COLO829 (cell line): ENCODE results near the gene MSH5.

Experiments used
- DNase-seq: peaks from one replicate; pipeline ENCODE4 v3.0.0; 2012; ENCODE audit warnings: low spot score

MSH5 gene

DNA sequence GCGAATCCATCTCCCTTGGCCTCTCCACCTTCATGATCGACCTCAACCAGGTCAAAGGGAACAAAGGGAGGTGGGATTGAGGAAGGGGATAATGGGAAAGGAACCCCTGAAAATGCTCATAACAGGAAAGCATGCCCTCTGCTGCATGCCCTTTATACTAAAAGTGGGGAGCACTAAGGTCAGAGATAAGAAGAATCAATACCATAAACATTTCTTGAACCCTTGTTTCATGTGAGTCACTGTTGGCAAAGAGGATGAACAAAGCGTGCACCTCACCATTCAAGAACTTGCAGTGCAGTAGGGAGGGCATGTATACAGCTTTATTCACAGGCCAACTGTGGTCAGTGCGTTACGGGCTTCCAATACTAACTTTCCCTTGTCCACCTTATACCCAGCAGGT lies 21.0 kb downstream of the MSH5 start:
- no peak for DNase-seq

DNA sequence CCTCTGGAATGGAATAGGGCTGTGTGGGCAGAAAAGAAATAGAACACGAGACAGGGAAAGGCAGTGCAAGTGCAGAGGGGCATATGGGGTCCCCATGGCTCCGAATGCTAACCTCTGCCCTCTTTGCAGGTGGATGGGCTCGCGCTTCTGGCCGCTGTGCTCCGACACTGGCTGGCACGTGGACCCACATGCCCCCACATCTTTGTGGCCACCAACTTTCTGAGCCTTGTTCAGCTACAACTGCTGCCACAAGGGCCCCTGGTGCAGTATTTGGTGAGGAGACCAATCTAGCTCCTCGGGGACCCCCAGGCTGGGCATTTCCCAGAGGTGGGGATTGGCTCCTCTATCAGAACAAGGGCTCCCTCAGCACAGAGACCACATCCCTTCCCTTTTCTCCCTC lies 21.5 kb downstream of the MSH5 start:
- DNase-seq: no peak

DNA sequence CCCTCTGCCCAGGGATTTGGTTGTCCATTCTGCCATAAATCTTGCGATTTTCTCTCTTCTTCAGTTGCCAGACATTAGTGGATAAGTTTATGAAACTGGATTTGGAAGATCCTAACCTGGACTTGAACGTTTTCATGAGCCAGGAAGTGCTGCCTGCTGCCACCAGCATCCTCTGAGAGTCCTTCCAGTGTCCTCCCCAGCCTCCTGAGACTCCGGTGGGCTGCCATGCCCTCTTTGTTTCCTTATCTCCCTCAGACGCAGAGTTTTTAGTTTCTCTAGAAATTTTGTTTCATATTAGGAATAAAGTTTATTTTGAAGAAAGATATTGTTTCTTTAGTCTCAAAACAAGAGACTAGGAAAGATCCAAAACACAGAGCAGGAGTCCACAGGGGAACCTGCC lies 22.6 kb downstream of the MSH5 start, which contains the start of gene SAPCD1:
SAPCD1 (plus strand) TSS at position 301 of the 400 bp plus-strand sequence. CDS start 399 bp downstream, outside the sequence.
- DNase-seq: no peak

GRCh38 chr6:31762878-31763618 lies 23.2 kb downstream of the MSH5 start:
- no peak for DNase-seq

- peak; percentile 92 for DNase-seq
Observed at GRCh38 chr6:31763619-31763940, 23.8 kb downstream of the MSH5 start.

GRCh38 chr6:31764198-31764597 lies 24.4 kb downstream of the MSH5 start:
- no peak for DNase-seq

GRCh38 chr6:31765559-31765909 lies 25.7 kb downstream of the MSH5 start:
- DNase-seq: no peak

DNA sequence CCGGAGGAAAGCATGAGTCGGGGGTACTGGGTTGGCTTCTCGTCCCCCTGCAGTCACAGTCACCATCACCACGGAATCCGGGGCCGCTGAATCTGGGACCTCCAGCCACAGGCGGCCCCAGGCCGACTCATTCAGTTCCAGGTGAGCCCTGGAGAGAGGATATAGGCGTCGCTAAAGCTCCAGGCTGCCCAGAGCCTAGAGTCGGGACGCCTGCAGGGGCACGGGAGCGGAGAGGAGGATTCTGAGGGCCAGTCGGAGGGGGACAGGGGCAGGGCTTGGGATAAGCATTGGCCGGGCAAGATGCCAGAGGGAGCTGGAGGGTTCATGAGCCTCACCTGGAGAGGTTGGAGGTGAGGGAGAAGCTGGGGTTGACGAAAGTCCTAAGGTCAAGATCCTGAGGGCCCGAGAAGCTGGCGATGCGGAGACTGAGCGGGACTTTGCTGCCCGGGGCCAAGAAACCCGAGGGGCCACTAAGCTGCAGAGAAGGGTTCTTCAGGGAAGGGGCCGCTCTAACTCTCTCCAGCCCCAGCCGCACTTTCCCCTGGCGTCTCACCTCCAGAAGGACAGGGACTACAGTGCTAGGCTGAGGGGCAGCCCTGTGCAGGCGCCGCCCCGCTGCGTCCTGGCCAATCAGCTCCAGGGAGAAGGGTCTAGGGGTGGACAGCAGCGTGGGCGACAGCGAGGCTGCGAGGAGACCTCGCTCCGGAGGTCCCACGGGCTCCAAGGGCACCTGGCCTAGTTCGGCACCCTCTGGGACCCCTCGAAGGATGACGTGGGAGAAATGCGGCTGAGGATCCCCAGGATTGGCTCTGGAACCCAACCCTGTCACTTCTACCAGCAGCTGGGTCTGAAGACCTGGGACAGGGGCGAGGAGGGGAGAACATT lies 26.3 kb downstream of the MSH5 start:
- no peak for DNase-seq

DNA sequence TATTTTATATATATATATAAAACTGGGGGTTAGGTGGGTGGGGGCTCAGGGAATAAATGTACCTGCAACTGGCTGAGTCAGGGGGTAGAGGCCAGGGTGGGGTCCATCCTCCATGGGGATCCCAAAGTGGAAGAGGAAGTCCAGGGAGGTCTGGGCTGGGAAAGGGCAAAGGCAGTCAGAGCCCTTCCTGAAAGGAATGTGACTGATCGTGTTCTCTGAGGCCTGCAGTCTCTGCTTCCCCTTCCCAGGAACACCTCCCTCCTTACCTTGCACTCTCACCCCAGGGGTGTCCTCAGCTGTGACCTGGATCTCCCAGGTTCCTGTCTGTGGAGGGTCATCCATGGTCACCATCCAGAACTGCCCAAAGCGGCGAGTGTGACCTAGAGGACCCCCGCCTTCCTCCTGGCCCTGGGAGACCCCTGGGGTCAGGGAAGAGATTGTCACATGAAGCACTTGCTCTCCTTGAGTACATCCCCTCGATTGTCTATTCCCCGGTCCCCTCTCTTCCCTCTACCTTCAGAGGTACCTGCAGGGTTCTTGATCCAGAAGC lies 27.4 kb downstream of the MSH5 start:
- no peak for DNase-seq

GRCh38 chr6:31768363-31769257 lies 28.8 kb downstream of the MSH5 start:
- no peak for DNase-seq

- DNase-seq: peak; percentile 95
Observed at GRCh38 chr6:31769684-31770371, 30.0 kb downstream of the MSH5 start.

GRCh38 chr6:31770860-31771259 lies 31.1 kb downstream of the MSH5 start:
- no peak for DNase-seq

- DNase-seq: peak; percentile 74
Observed at GRCh38 chr6:31771992-31772358, 32.2 kb downstream of the MSH5 start.

GRCh38 chr6:31775184-31775583 lies 35.4 kb downstream of the MSH5 start:
- DNase-seq: no peak

DNA sequence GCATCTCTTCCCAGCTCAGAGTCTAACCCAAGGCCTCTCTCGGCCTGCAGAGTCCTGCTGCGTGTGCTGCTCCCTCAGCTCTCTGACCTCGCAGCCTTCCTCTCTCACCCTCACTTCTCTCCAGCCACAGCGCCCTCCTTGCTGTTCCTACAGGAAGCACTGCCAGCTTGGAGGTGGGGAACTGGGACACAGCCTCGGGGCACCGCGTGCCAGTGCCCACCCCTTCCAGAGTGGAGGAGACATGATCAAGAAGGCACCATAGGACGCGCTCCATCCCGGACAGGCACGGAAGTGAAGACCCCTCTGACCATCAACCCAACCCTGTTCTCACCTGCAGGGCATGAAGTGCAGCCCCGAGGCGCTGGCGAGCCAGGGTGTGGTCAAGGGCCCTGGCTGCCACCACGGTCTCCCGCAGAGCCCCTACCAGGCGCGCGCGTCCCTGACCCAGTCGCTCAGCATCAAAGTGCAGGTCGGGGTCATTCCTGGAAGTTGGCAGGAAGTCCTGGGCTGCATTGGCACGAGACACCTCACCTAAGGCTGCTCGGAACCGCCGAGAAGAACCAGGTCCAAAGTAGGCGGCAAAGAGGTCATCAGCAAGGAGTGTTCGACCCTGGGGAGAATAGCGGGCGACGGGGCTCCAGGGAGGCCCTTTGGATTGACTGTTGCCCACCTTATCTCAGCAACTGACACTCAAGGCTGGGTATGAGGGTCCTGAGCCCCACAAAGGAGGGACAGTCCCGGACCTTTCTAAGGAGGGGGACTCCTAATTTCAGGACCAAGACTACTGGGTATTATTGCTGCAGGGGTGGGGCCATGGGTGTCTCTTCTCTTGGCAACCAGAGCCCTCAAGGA lies 36.1 kb downstream of the MSH5 start:
- no peak for DNase-seq

- DNase-seq: no peak
Observed at GRCh38 chr6:31776485-31776988, 36.7 kb downstream of the MSH5 start.

DNA sequence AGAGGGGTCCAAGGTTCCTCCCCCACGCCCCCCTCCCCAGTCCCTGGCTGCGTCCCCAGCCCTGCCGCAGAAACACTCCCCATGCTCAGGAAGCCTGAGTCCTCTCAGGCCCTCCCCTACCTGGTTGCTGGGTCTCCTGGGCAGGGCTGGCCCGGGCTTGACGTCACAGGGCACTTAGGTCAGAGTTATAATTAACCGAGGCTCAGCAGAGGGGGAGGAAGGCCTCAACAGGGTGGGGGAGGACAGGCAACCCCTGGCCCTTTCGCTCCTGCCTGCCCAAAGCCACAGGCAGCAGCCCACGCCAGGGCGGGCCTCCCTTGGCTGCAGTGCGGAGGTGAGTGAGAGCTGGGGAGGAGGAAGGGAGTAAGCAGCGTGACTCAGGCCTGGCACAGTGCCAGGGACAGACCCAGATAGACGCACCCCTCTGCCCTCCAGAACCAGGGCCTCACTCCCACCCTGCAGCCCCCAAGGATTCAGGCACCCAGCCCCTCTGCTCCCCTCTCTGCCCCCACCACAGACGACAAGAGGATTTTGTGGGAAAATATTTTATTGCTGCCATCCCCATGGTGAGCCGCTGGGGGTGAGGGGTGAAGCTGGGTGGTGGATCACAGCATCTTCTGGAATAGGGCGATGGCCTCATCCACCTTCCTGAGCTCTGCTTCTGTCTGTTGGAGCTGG lies 37.3 kb downstream of the MSH5 start, which contains the start of gene VWA7:
VWA7 (minus strand) TSS at position 340 of the 678 bp plus-strand sequence. CDS start 549 bp downstream, outside the sequence.
- peak; percentile 59 for DNase-seq

DNA sequence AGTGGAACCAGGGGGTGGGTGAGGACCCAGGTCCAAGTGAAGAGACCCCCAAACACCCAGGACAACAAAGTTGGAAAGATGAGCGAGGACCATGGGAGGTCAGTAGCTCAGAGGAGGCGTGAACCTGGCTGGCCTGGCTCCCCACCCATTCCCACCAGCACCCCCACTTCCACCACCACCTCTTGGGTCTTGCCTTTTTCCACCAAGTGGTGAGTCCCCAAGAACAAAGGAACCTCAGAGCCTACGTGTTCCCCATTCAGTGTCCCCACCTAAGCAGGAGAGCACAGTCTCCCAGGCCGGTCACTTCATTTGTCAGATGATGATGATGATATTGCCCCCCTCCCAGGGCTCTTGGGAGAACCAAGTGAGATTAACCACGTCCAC lies 37.9 kb downstream of the MSH5 start:
- no peak for DNase-seq

- no peak for DNase-seq
Observed at GRCh38 chr6:31778193-31778592, 38.4 kb downstream of the MSH5 start.
